Ishikawa (cell line): Measurements from ENCODE around the gene GLRA1.

Source experiments
- CEBPB ChIP-seq: IDR thresholded peaks from 2 replicates; pipeline ENCODE4 v1.6.1; 2012
- CREB1 ChIP-seq: IDR thresholded peaks from 2 replicates; pipeline ENCODE4 v1.6.1; 2012; ENCODE audit warnings: low read depth
- EP300 ChIP-seq: IDR thresholded peaks from 2 replicates; pipeline ENCODE4 v1.6.1; 2012; ENCODE audit warnings: borderline replicate concordance
- FOXM1 ChIP-seq: IDR thresholded peaks from 2 replicates; pipeline ENCODE4 v1.6.1; 2012; ENCODE audit warnings: low read depth, borderline replicate concordance
- RAD21 ChIP-seq: IDR thresholded peaks from 2 replicates; pipeline ENCODE4 v1.6.1; 2012; ENCODE audit warnings: low read depth
- TCF12 ChIP-seq: IDR thresholded peaks from 2 replicates; pipeline ENCODE4 v1.6.1; 2012; ENCODE audit warnings: low read depth
- TEAD4 ChIP-seq: IDR thresholded peaks from 2 replicates; pipeline ENCODE4 v1.6.1; 2012
- ZBTB7A ChIP-seq: IDR thresholded peaks from 2 replicates; pipeline ENCODE4 v1.6.1; 2012; ENCODE audit warnings: low read depth
- TF ChIP-seq, protein P1 (sequence below): IDR thresholded peaks from 2 replicates; pipeline ENCODE4 v1.6.1; 2012
- TF ChIP-seq, protein P2 (sequence below): IDR thresholded peaks from 2 replicates; pipeline ENCODE4 v1.6.1; 2012; ENCODE audit warnings: low read depth, mild to moderate bottlenecking
- TF ChIP-seq, protein P3 (sequence below): IDR thresholded peaks from 2 replicates; pipeline ENCODE4 v1.6.1; 2012

DNA sequence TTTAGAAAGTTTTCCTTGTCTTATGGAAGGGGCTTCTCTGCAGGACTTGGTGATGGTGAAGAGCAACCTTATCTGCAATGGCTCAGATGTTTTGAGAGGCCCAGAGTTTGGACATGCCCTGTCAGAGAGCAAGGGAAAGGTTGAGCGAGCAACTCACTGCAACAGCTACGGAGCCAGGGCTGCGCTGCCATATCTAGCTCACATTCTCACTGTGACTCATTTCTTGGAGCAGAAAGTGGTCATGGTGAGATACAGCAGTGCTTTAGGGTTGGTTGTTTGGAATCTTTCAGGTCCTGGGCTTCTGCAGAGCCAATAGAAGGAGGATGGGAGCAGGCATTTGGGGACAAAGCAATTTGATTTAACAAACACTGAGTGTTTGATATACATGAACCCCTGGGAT is 12.3 kb downstream of the GLRA1 start:
- TF ChIP-seq CEBPB (no peak), FOXM1 (no peak), EP300 (no peak), CREB1 (no peak), RAD21 (no peak), TCF12 (no peak), ZBTB7A (no peak), TEAD4 (no peak)
- TF ChIP-seq, protein P1, sequence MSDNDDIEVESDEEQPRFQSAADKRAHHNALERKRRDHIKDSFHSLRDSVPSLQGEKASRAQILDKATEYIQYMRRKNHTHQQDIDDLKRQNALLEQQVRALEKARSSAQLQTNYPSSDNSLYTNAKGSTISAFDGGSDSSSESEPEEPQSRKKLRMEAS: no peak
- TF ChIP-seq, protein P2, sequence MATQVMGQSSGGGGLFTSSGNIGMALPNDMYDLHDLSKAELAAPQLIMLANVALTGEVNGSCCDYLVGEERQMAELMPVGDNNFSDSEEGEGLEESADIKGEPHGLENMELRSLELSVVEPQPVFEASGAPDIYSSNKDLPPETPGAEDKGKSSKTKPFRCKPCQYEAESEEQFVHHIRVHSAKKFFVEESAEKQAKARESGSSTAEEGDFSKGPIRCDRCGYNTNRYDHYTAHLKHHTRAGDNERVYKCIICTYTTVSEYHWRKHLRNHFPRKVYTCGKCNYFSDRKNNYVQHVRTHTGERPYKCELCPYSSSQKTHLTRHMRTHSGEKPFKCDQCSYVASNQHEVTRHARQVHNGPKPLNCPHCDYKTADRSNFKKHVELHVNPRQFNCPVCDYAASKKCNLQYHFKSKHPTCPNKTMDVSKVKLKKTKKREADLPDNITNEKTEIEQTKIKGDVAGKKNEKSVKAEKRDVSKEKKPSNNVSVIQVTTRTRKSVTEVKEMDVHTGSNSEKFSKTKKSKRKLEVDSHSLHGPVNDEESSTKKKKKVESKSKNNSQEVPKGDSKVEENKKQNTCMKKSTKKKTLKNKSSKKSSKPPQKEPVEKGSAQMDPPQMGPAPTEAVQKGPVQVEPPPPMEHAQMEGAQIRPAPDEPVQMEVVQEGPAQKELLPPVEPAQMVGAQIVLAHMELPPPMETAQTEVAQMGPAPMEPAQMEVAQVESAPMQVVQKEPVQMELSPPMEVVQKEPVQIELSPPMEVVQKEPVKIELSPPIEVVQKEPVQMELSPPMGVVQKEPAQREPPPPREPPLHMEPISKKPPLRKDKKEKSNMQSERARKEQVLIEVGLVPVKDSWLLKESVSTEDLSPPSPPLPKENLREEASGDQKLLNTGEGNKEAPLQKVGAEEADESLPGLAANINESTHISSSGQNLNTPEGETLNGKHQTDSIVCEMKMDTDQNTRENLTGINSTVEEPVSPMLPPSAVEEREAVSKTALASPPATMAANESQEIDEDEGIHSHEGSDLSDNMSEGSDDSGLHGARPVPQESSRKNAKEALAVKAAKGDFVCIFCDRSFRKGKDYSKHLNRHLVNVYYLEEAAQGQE: no peak
- TF ChIP-seq, protein P3, sequence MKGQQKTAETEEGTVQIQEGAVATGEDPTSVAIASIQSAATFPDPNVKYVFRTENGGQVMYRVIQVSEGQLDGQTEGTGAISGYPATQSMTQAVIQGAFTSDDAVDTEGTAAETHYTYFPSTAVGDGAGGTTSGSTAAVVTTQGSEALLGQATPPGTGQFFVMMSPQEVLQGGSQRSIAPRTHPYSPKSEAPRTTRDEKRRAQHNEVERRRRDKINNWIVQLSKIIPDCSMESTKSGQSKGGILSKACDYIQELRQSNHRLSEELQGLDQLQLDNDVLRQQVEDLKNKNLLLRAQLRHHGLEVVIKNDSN: no peak
